ENCODE results near the gene RTN1. TPM values are rescaled to one million over a fixed set of nuclear protein-coding genes. Genes with fewer than 3 reads are reported as not detected.

The RTN1 gene
- polyA plus RNA-seq, 1 donor: 45.0 TPM

GRCh38 chr14:59707778-59708561, 162.6 kb downstream of the RTN1 start:
- H3K9me3 ChIP-seq (ENCODE audit: control insufficient read depth, low read depth, low read length): no peaks in the 10 kb centered on the region
- peak in 1 of 2 donors; percentile 7 for DNase-seq
- 33% methylated on average over 1 of the region's 7 CpGs for WGBS (ENCODE audit: insufficient coverage, low lambda C conversion rate)
- H3K36me3 ChIP-seq (ENCODE audit: control insufficient read depth, insufficient read depth, low read length): no peaks in the 10 kb centered on the region
- no peak overlapping the region for H3K4me3 ChIP-seq (ENCODE audit: low read length)
- peaks cover 9% of the 10 kb centered on the region for H3K4me1 ChIP-seq (ENCODE audit: control insufficient read depth, insufficient read depth, low read length)
- no peak overlapping the region for H3K27ac ChIP-seq (ENCODE audit: low read length)
- H3K27me3 ChIP-seq (ENCODE audit: control insufficient read depth, insufficient read depth, low read length): no peaks in the 10 kb centered on the region

- H3K4me3 ChIP-seq (ENCODE audit: low read length): no peak overlapping the region
- no peaks in the 10 kb centered on the region for H3K9me3 ChIP-seq (ENCODE audit: control insufficient read depth, low read depth, low read length)
- no peak overlapping the region for H3K27ac ChIP-seq (ENCODE audit: low read length)
- no peaks in the 10 kb centered on the region for H3K36me3 ChIP-seq (ENCODE audit: control insufficient read depth, insufficient read depth, low read length)
- WGBS (ENCODE audit: insufficient coverage, low lambda C conversion rate): no CpG with 5 or more reads among the region's 4 CpGs
- H3K27me3 ChIP-seq (ENCODE audit: control insufficient read depth, insufficient read depth, low read length): no peaks in the 10 kb centered on the region
- H3K4me1 ChIP-seq (ENCODE audit: control insufficient read depth, insufficient read depth, low read length): peaks cover 9% of the 10 kb centered on the region
- DNase-seq: no peak
Measured at GRCh38 chr14:59705866-59706265, 164.7 kb downstream of the RTN1 start.

- Histone ChIP-seq H3K4me1 (ENCODE audit: control insufficient read depth, insufficient read depth, low read length) (peaks cover 3% of the 10 kb centered on the region), H3K27ac (ENCODE audit: low read length) (no peak overlapping the region), H3K27me3 (ENCODE audit: control insufficient read depth, insufficient read depth, low read length) (no peaks in the 10 kb centered on the region), H3K4me3 (ENCODE audit: low read length) (no peak overlapping the region), H3K36me3 (ENCODE audit: control insufficient read depth, insufficient read depth, low read length) (no peaks in the 10 kb centered on the region), H3K9me3 (ENCODE audit: control insufficient read depth, low read depth, low read length) (no peaks in the 10 kb centered on the region)
- WGBS (ENCODE audit: insufficient coverage, low lambda C conversion rate): no CpG with 5 or more reads among the region's 2 CpGs
- no peak for DNase-seq
Measured at GRCh38 chr14:59705245-59705644, 165.3 kb downstream of the RTN1 start.

- H3K9me3 ChIP-seq (ENCODE audit: control insufficient read depth, low read depth, low read length): no peaks in the 10 kb centered on the region
- H3K27me3 ChIP-seq (ENCODE audit: control insufficient read depth, insufficient read depth, low read length): no peaks in the 10 kb centered on the region
- no peak for DNase-seq
- 73% methylated on average over 4 of the region's 5 CpGs for WGBS (ENCODE audit: insufficient coverage, low lambda C conversion rate)
- H3K4me3 ChIP-seq (ENCODE audit: low read length): no peak overlapping the region
- H3K27ac ChIP-seq (ENCODE audit: low read length): no peak overlapping the region
- H3K4me1 ChIP-seq (ENCODE audit: control insufficient read depth, insufficient read depth, low read length): peaks cover 2% of the 10 kb centered on the region
- no peaks in the 10 kb centered on the region for H3K36me3 ChIP-seq (ENCODE audit: control insufficient read depth, insufficient read depth, low read length)
Measured at GRCh38 chr14:59704054-59704645, 166.4 kb downstream of the RTN1 start.

GRCh38 chr14:59699442-59699841, 171.1 kb downstream of the RTN1 start:
- Histone ChIP-seq H3K27ac (ENCODE audit: low read length) (no peak overlapping the region), H3K4me1 (ENCODE audit: control insufficient read depth, insufficient read depth, low read length) (no peaks in the 10 kb centered on the region), H3K36me3 (ENCODE audit: control insufficient read depth, insufficient read depth, low read length) (no peaks in the 10 kb centered on the region), H3K4me3 (ENCODE audit: low read length) (no peak overlapping the region), H3K27me3 (ENCODE audit: control insufficient read depth, insufficient read depth, low read length) (no peaks in the 10 kb centered on the region), H3K9me3 (ENCODE audit: control insufficient read depth, low read depth, low read length) (no peaks in the 10 kb centered on the region)
- DNase-seq: no peak
- no CpG with 5 or more reads among the region's 2 CpGs for WGBS (ENCODE audit: insufficient coverage, low lambda C conversion rate)

- 92% methylated on average over 2 of the region's 2 CpGs for WGBS (ENCODE audit: insufficient coverage, low lambda C conversion rate)
- Histone ChIP-seq H3K4me1 (ENCODE audit: control insufficient read depth, insufficient read depth, low read length) (no peaks in the 10 kb centered on the region), H3K27ac (ENCODE audit: low read length) (no peak overlapping the region)
Measured at GRCh38 chr14:59698793-59699192, 171.8 kb downstream of the RTN1 start.

GRCh38 chr14:59695198-59695597, 175.4 kb downstream of the RTN1 start:
- Histone ChIP-seq H3K9me3 (ENCODE audit: control insufficient read depth, low read depth, low read length) (no peaks in the 10 kb centered on the region), H3K27me3 (ENCODE audit: control insufficient read depth, insufficient read depth, low read length) (no peaks in the 10 kb centered on the region), H3K27ac (ENCODE audit: low read length) (no peak overlapping the region), H3K36me3 (ENCODE audit: control insufficient read depth, insufficient read depth, low read length) (no peaks in the 10 kb centered on the region), H3K4me3 (ENCODE audit: low read length) (no peak overlapping the region), H3K4me1 (ENCODE audit: control insufficient read depth, insufficient read depth, low read length) (no peaks in the 10 kb centered on the region)
- DNase-seq: no peak
- WGBS (ENCODE audit: insufficient coverage, low lambda C conversion rate): no CpG with 5 or more reads among the region's 5 CpGs

More at GRCh38 chr14:59698793-59699192, 171.8 kb downstream of the RTN1 start:
- Histone ChIP-seq H3K27me3 (ENCODE audit: control insufficient read depth, insufficient read depth, low read length) (no peaks in the 10 kb centered on the region), H3K36me3 (ENCODE audit: control insufficient read depth, insufficient read depth, low read length) (no peaks in the 10 kb centered on the region), H3K4me3 (ENCODE audit: low read length) (no peak overlapping the region), H3K9me3 (ENCODE audit: control insufficient read depth, low read depth, low read length) (no peaks in the 10 kb centered on the region)
- DNase-seq: no peak

- no peaks in the 10 kb centered on the region for H3K4me1 ChIP-seq (ENCODE audit: control insufficient read depth, insufficient read depth, low read length)
- no peaks in the 10 kb centered on the region for H3K36me3 ChIP-seq (ENCODE audit: control insufficient read depth, insufficient read depth, low read length)
- WGBS (ENCODE audit: insufficient coverage, low lambda C conversion rate): 100% methylated on average over 1 of the region's 2 CpGs
- H3K27me3 ChIP-seq (ENCODE audit: control insufficient read depth, insufficient read depth, low read length): no peaks in the 10 kb centered on the region
- H3K27ac ChIP-seq (ENCODE audit: low read length): no peak overlapping the region
- H3K9me3 ChIP-seq (ENCODE audit: control insufficient read depth, low read depth, low read length): no peaks in the 10 kb centered on the region
- DNase-seq: no peak
- H3K4me3 ChIP-seq (ENCODE audit: low read length): no peak overlapping the region
Measured at GRCh38 chr14:59691266-59691665, 179.3 kb downstream of the RTN1 start.

- DNase-seq: no peak
- Histone ChIP-seq H3K27ac (ENCODE audit: low read length) (no peak overlapping the region), H3K4me3 (ENCODE audit: low read length) (no peak overlapping the region), H3K4me1 (ENCODE audit: control insufficient read depth, insufficient read depth, low read length) (no peaks in the 10 kb centered on the region), H3K27me3 (ENCODE audit: control insufficient read depth, insufficient read depth, low read length) (no peaks in the 10 kb centered on the region), H3K36me3 (ENCODE audit: control insufficient read depth, insufficient read depth, low read length) (no peaks in the 10 kb centered on the region), H3K9me3 (ENCODE audit: control insufficient read depth, low read depth, low read length) (no peaks in the 10 kb centered on the region)
- no CpG with 5 or more reads among the region's 1 CpG for WGBS (ENCODE audit: insufficient coverage, low lambda C conversion rate)
Measured at GRCh38 chr14:59690426-59690825, 180.2 kb downstream of the RTN1 start.

- Histone ChIP-seq H3K36me3 (ENCODE audit: control insufficient read depth, insufficient read depth, low read length) (no peaks in the 10 kb centered on the region), H3K4me3 (ENCODE audit: low read length) (no peak overlapping the region), H3K27ac (ENCODE audit: low read length) (no peak overlapping the region), H3K4me1 (ENCODE audit: control insufficient read depth, insufficient read depth, low read length) (no peaks in the 10 kb centered on the region), H3K27me3 (ENCODE audit: control insufficient read depth, insufficient read depth, low read length) (no peaks in the 10 kb centered on the region), H3K9me3 (ENCODE audit: control insufficient read depth, low read depth, low read length) (no peaks in the 10 kb centered on the region)
- peak; percentile 44 to 45 for DNase-seq
- WGBS (ENCODE audit: insufficient coverage, low lambda C conversion rate): 40% methylated on average over 1 of the region's 8 CpGs
Measured at GRCh38 chr14:59688224-59689170, 182.1 kb downstream of the RTN1 start.
